Mesendoderm (in vitro differentiated cells): ENCODE results near the gene GUCA1A.

Experiments used
- DNase-seq: peaks from one replicate; pipeline ENCODE4 v3.0.0; 2013
- H2AK5ac ChIP-seq: 2 replicates; pipeline ENCODE4 v1.6.1; 2013; ENCODE audit warnings: low read length, inconsistent platforms
- H2BK120ac ChIP-seq: 2 replicates; pipeline ENCODE4 v1.6.1; 2013; ENCODE audit warnings: low read depth, mild to moderate bottlenecking, low read length, moderate library complexity, mixed read lengths
- H2BK15ac ChIP-seq: replicated peaks from 2 replicates; pipeline ENCODE4 v1.6.1; 2013; ENCODE audit warnings: low read depth, mild to moderate bottlenecking, moderate library complexity
- H2BK5ac ChIP-seq: 2 replicates; pipeline ENCODE4 v1.6.1; 2013; ENCODE audit warnings: low read length, inconsistent platforms
- H3K18ac ChIP-seq: 2 replicates; pipeline ENCODE4 v1.6.1; 2013; ENCODE audit warnings: mild to moderate bottlenecking, low read length, mixed read lengths
- H3K23ac ChIP-seq: one replicate; pipeline ENCODE4 v1.6.1; 2013; ENCODE audit warnings: low read length
- H3K27ac ChIP-seq: 2 replicates; pipeline ENCODE4 v1.5.1; 2013; ENCODE audit warnings: low read depth, mild to moderate bottlenecking, inconsistent platforms, low read length, moderate library complexity
- H3K27me3 ChIP-seq: 2 replicates; pipeline ENCODE4 v1.6.1; 2013; ENCODE audit warnings: low read length, control low read depth, mild to moderate bottlenecking, inconsistent platforms; ENCODE audit not compliant: insufficient read depth, poor library complexity
- H3K36me3 ChIP-seq: 2 replicates; pipeline ENCODE4 v1.6.1; 2013; ENCODE audit warnings: low read length, inconsistent platforms; ENCODE audit not compliant: control insufficient read depth, insufficient read depth
- H3K4ac ChIP-seq: one replicate; pipeline ENCODE4 v1.6.1; 2013; ENCODE audit warnings: low read depth, mild to moderate bottlenecking, low read length, moderate library complexity
- H3K4me1 ChIP-seq: 2 replicates; pipeline ENCODE4 v1.6.1; 2013; ENCODE audit warnings: low read depth, low read length, inconsistent platforms; ENCODE audit not compliant: control insufficient read depth
- H3K4me2 ChIP-seq: 2 replicates; pipeline ENCODE4 v1.6.1; 2013; ENCODE audit warnings: low read length
- H3K4me3 ChIP-seq: 2 replicates; pipeline ENCODE4 v1.5.1; 2013; ENCODE audit warnings: mild to moderate bottlenecking, low read length
- H3K56ac ChIP-seq: one replicate; pipeline ENCODE4 v1.6.1; 2013; ENCODE audit warnings: low read length
- H3K79me1 ChIP-seq: 2 replicates; pipeline ENCODE4 v1.6.1; 2013; ENCODE audit warnings: low read length, inconsistent platforms
- H3K79me2 ChIP-seq: 2 replicates; pipeline ENCODE4 v1.6.1; 2013; ENCODE audit warnings: mild to moderate bottlenecking, low read length; ENCODE audit not compliant: control insufficient read depth, insufficient read depth
- H3K9ac ChIP-seq: 2 replicates; pipeline ENCODE4 v1.6.1; 2013; ENCODE audit warnings: low read length, inconsistent platforms
- H4K5ac ChIP-seq: one replicate; pipeline ENCODE4 v1.6.1; 2013; ENCODE audit warnings: low read length
- H4K8ac ChIP-seq: one replicate; pipeline ENCODE4 v1.6.1; 2013; ENCODE audit warnings: low read depth, mild to moderate bottlenecking, control low read depth, low read length, moderate library complexity
- WGBS: extraction: QIAGEN DNeasy Blood & Tissue Kit; methylation state at CpG from one replicate; pipeline ENCODE4 v1.1.7; 2013; ENCODE audit warnings: low lambda C conversion rate, missing lambda C conversion rate; ENCODE audit not compliant: insufficient coverage; ENCODE audit errors: extremely low coverage; 5-methylcytosine and 5-hydroxymethylcytosine counted together

Gene GUCA1A

DNA sequence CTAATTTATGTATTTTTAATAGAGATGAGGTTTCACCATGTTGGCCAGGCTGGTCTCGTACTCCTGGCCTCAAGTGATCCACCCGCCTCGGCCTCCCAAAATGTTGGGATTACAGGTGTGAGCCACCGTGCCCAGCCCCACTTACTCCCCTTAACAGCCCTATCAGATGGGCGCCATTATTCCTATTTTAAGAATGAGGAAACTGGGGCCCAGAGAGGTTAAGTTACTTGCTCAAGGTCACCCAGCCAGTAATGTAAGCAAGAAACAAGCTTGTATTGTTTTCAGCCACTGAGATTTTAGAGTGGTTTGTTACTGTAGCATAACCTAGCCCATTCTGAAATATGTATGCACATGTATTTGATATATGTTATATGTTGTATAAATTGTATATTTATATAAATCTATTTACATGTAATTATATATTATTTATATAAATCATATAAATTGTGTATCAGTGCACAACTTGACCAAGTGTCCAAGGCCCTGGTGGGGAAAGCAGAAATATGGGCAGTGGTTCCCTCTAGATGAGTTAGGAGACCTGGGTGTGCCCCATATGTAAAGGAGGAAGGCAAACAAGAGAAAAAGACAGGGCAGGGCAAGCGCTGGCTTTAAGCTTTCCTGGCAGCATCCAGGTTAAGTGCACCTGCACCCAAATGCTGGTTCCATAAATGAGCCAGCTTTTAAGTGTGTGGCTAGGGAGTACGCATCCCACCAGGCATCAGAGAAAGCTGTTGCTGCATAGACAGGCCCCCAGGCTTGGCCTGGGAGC is 1.2 kb upstream of the GUCA1A start:
- no peaks in the 10 kb centered on the region for H3K4me1 ChIP-seq
- no peak overlapping the region for H2BK120ac ChIP-seq
- no CpG with 5 or more reads among the region's 7 CpGs for WGBS
- no peak overlapping the region for H3K9ac ChIP-seq
- no peak overlapping the region for H3K23ac ChIP-seq
- H3K56ac ChIP-seq, result no peak overlapping the region
- no peaks in the 10 kb centered on the region for H3K79me1 ChIP-seq
- no peaks in the 10 kb centered on the region for H3K36me3 ChIP-seq
- no peaks in the 10 kb centered on the region for H3K79me2 ChIP-seq
- H3K4me2 ChIP-seq, result no peak overlapping the region
- H3K27ac ChIP-seq, result no peak overlapping the region
- H3K4ac ChIP-seq, result no peak overlapping the region
- H4K5ac ChIP-seq, result no peak overlapping the region
- no peaks in the 10 kb centered on the region for H3K27me3 ChIP-seq
- no peak for DNase-seq
- H3K4me3 ChIP-seq, result no peak overlapping the region
- H2AK5ac ChIP-seq, result no peak overlapping the region
- no peak overlapping the region for H3K18ac ChIP-seq
- no peak overlapping the region for H2BK5ac ChIP-seq
- no peak overlapping the region for H2BK15ac ChIP-seq
- no peak overlapping the region for H4K8ac ChIP-seq

DNA sequence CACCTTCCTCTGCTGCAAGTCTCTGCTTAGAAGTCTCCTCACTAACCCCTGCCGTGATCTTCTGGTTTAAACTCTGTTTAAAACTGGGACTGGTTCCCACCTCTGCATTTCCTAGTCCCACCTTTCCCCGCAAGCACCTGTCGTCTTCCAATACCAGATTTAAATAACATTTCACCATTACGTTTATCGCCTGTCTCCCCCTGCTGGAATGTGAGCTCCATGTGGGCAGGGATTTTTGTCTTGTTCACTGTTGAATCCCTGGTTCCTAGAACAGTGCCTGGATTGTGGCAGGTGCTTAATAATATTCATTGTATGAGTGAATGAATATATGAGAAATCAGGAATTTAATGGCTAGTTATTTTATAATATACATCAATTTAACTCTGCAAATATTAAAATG is 2.7 kb downstream of the GUCA1A start:
- Histone ChIP-seq H3K27me3 (no peaks in the 10 kb centered on the region), H3K56ac (no peak overlapping the region), H3K4me3 (no peak overlapping the region), H3K4me1 (peaks cover 2% of the 10 kb centered on the region), H4K5ac (no peak overlapping the region), H3K4ac (no peak overlapping the region), H3K36me3 (no peaks in the 10 kb centered on the region), H3K18ac (no peak overlapping the region), H2BK5ac (no peak overlapping the region), H2AK5ac (no peak overlapping the region), H4K8ac (no peak overlapping the region), H3K79me1 (no peaks in the 10 kb centered on the region), H2BK120ac (no peak overlapping the region), H3K9ac (no peak overlapping the region), H3K79me2 (no peaks in the 10 kb centered on the region), H2BK15ac (no peak overlapping the region), H3K27ac (no peak overlapping the region), H3K23ac (no peak overlapping the region), H3K4me2 (no peak overlapping the region)
- no CpG with 5 or more reads among the region's 5 CpGs for WGBS
- peak; percentile 45 for DNase-seq

DNA sequence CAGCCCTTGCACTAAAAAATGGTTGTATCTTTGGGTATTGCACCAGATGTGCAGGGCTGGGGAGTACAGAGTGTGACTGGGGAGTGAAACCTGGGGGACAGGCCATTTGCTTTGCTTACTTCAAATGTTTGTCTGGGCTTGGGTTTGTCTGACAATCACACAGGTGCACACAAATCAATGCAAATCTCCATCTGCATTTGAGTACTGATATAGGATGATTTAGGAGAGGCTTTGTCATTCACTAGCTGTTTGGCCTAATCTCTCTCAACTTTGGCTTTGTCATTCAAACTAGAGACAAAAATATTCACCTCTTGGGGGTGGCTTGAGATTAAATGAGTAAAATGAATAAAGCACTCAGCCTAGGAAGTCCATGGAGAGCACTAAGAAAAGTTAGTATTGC is 3.8 kb downstream of the GUCA1A start:
- no peak overlapping the region for H3K23ac ChIP-seq
- H3K18ac ChIP-seq, result no peak overlapping the region
- H3K4me3 ChIP-seq, result no peak overlapping the region
- H3K4ac ChIP-seq, result no peak overlapping the region
- DNase-seq, result no peak
- H3K27ac ChIP-seq, result no peak overlapping the region
- H2BK5ac ChIP-seq, result no peak overlapping the region
- no peaks in the 10 kb centered on the region for H3K79me1 ChIP-seq
- H3K36me3 ChIP-seq, result no peaks in the 10 kb centered on the region
- no peak overlapping the region for H2BK120ac ChIP-seq
- H3K4me1 ChIP-seq, result peaks cover 2% of the 10 kb centered on the region
- no peak overlapping the region for H4K8ac ChIP-seq
- H3K4me2 ChIP-seq, result no peak overlapping the region
- H3K79me2 ChIP-seq, result no peaks in the 10 kb centered on the region
- no peak overlapping the region for H4K5ac ChIP-seq
- no peaks in the 10 kb centered on the region for H3K27me3 ChIP-seq
- no peak overlapping the region for H3K9ac ChIP-seq
- no peak overlapping the region for H2BK15ac ChIP-seq
- no peak overlapping the region for H2AK5ac ChIP-seq
- H3K56ac ChIP-seq, result no peak overlapping the region

DNA sequence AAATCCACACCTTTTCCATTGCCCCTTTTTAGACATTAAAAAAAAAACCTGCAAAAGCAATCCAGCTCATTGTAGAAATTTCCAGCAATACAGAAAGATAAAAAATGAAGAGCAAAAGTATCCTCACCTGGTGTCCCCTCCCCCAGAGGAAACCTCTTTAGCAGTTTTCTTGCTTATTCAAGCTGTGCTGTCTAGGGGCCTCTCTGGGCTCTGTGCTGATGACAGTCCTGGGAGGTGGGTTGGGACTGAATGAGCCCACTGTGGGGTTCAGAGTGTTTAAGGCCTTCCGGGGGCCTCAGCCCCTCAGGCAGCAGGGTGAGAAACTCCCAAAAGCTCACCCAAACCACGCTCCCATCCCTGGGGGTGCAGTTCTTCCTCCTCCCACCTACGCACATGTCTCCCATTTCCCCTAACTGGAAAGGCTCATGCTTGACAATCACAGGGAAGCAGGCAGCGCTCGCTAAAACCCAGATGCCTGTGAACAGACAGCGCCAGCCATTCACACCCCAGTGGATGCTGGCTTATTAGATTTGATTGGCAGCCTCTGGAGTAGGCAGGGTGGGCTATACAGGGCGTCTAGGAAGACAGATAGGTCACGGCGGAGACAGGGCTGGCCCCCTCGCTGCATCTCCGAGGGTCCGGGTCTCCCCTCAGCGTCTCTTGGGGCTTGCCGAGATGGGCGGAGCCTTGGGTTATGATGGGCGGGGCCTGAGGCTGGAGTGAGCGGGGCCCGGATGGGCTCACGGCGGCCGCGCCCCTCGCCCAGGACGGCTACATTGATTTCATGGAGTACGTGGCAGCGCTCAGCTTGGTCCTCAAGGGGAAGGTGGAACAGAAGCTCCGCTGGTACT is 4.6 kb downstream of the GUCA1A start:
- no peak overlapping the region for H3K27ac ChIP-seq
- no peaks in the 10 kb centered on the region for H3K36me3 ChIP-seq
- peaks cover 2% of the 10 kb centered on the region for H3K4me1 ChIP-seq
- no peak overlapping the region for H4K8ac ChIP-seq
- no peak overlapping the region for H3K18ac ChIP-seq
- DNase-seq, result peak; percentile 69
- no peaks in the 10 kb centered on the region for H3K27me3 ChIP-seq
- peak overlapping the region; percentile 23 for H3K9ac ChIP-seq
- no CpG with 5 or more reads among the region's 27 CpGs for WGBS
- no peak overlapping the region for H2BK15ac ChIP-seq
- H3K79me2 ChIP-seq, result no peaks in the 10 kb centered on the region
- peak overlapping the region; percentile 2 for H3K4me3 ChIP-seq
- H3K56ac ChIP-seq, result peak overlapping the region; percentile 61
- H3K79me1 ChIP-seq, result no peaks in the 10 kb centered on the region
- no peak overlapping the region for H3K4ac ChIP-seq
- no peak overlapping the region for H4K5ac ChIP-seq
- H2AK5ac ChIP-seq, result no peak overlapping the region
- no peak overlapping the region for H2BK120ac ChIP-seq
- H3K23ac ChIP-seq, result no peak overlapping the region
- H2BK5ac ChIP-seq, result no peak overlapping the region
- H3K4me2 ChIP-seq, result peak overlapping the region; percentile 63

GRCh38 chr6:42179261-42179944 is 6.2 kb downstream of the GUCA1A start:
- Histone ChIP-seq H3K4me3 (no peak overlapping the region), H3K4me2 (no peak overlapping the region), H3K36me3 (no peaks in the 10 kb centered on the region), H3K18ac (no peak overlapping the region), H4K8ac (no peak overlapping the region), H3K27me3 (no peaks in the 10 kb centered on the region), H2AK5ac (no peak overlapping the region), H4K5ac (no peak overlapping the region), H3K79me1 (no peaks in the 10 kb centered on the region), H3K9ac (no peak overlapping the region), H3K56ac (no peak overlapping the region), H3K4ac (no peak overlapping the region), H3K4me1 (peaks cover 2% of the 10 kb centered on the region), H2BK120ac (no peak overlapping the region), H2BK15ac (no peak overlapping the region), H3K27ac (no peak overlapping the region), H2BK5ac (no peak overlapping the region), H3K79me2 (no peaks in the 10 kb centered on the region), H3K23ac (no peak overlapping the region)
- no CpG with 5 or more reads among the region's 20 CpGs for WGBS
- DNase-seq, result no peak
